HepG2 (cell line): Measurements from ENCODE around the gene NECTIN2. TPM values are rescaled to one million over a fixed set of nuclear protein-coding genes. Genes with fewer than 3 reads are reported as not detected.
A peak's percentile ranks its signal among the peaks of the same experiment; 100 is the strongest.

Experiments used
- ATAC-seq: fragments of 200-7000 bp; cut with Tn5 transposase; 3 replicates; pipeline ENCODE4 v1.9.1; 2020; ENCODE audit warnings: mild to moderate bottlenecking, moderate library complexity
- BruUV-seq: library from RNA; stranded (reverse); fragments of 400-500 nt; replicated peaks from 2 replicates; lab custom pipeline; 2021; lab: Mats Ljungman, UMichigan
- CTCF ChIA-PET: fragments of 300-600 bp; formaldehyde crosslinking; extraction: SDS; loops from one replicate; lab custom pipeline; 2021; ENCODE audit warnings: low total read pairs, inconsistent platforms, low intra/inter-chr PET ratio; lab: Yijun Ruan, JAX
- POLR2A ChIA-PET: fragments of 350-600 bp; sonication (Branson Sonifier 250); formaldehyde crosslinking; loops from one replicate; lab custom pipeline; 2020; ENCODE audit warnings: antibody characterized with exemption, inconsistent platforms; lab: Yijun Ruan, JAX
- DNase-seq: peaks from one replicate; pipeline ENCODE4 v3.0.0-alpha.2; 2015; ENCODE audit warnings: low spot score
- FAIRE-seq: peaks from 3 replicates; lab custom pipeline; 2011; peaks lifted over from hg19 to GRCh38; lab: Jason Lieb, UNC
- H2AFZ ChIP-seq: one replicate; pipeline ENCODE4 v1.6.1; 2011; ENCODE audit warnings: low read length, inconsistent platforms
- H3K27ac ChIP-seq: fragments of 300-600 bp; 3 replicates; pipeline ENCODE4 v1.8.0; 2011; ENCODE audit warnings: mixed run types, mild to moderate bottlenecking, mixed read lengths, low read length, inconsistent platforms; ENCODE audit not compliant: insufficient read depth; ENCODE audit errors: extremely low read length
- H3K27me3 ChIP-seq, 2 experiments: fragments of 200-600 bp in 1 of 2; 2 replicates in 1 of 2; 3 replicates in 1 of 2; pipeline versions ENCODE4 v1.6.0 to v1.8.0; 2011; ENCODE audit warnings: low read length in 2 of 2, mild to moderate bottlenecking in 2 of 2, moderate library complexity in 2 of 2, inconsistent platforms in 1 of 2; ENCODE audit not compliant: insufficient read depth in 2 of 2, control insufficient read depth in 1 of 2
- H3K36me3 ChIP-seq, 2 experiments: fragments of 200-600 bp in 1 of 2; replicated peaks in 1 of 2; 2 replicates in 1 of 2; 3 replicates in 1 of 2; pipeline versions ENCODE4 v1.5.1 to v1.8.0; 2011; ENCODE audit warnings: low read length in 2 of 2, inconsistent platforms in 1 of 2; ENCODE audit not compliant: insufficient read depth in 2 of 2, control insufficient read depth in 1 of 2
- H3K4me1 ChIP-seq: 2 replicates; pipeline ENCODE4 v1.5.1; 2012; ENCODE audit warnings: low read length, inconsistent platforms; ENCODE audit not compliant: insufficient read depth
- H3K4me2 ChIP-seq: 2 replicates; pipeline ENCODE4 v1.6.0; 2011; ENCODE audit warnings: low read depth, low read length, inconsistent platforms
- H3K4me3 ChIP-seq, 3 experiments: fragments of 200-600 bp in 1 of 3; sonication (generic), shearing (Covaris generic) in 1 of 3; replicated peaks in 1 of 3; 2 replicates each; pipeline ENCODE4 v1.5.1; 2011 to 2016; ENCODE audit warnings: low read length in 3 of 3, inconsistent platforms in 2 of 3, low read depth in 2 of 3, mild to moderate bottlenecking in 2 of 3, control low read depth in 1 of 3, mixed read lengths in 1 of 3; ENCODE audit not compliant: insufficient read depth in 1 of 3
- H3K79me2 ChIP-seq: one replicate; pipeline ENCODE4 v1.6.1; 2011; ENCODE audit warnings: low read length, inconsistent platforms; ENCODE audit not compliant: insufficient read depth
- H3K9ac ChIP-seq: 2 replicates; pipeline ENCODE4 v1.6.0; 2011; ENCODE audit warnings: mild to moderate bottlenecking, low read depth, low read length, inconsistent platforms; ENCODE audit not compliant: insufficient read depth
- H3K9me3 ChIP-seq: 2 replicates; pipeline ENCODE4 v1.5.1; 2012; ENCODE audit warnings: mild to moderate bottlenecking, low read length
- H4K20me1 ChIP-seq: 2 replicates; pipeline ENCODE4 v1.6.0; 2011; ENCODE audit warnings: inconsistent platforms, mild to moderate bottlenecking, low read length, moderate library complexity; ENCODE audit not compliant: insufficient read depth
- HNF4A ChIP-seq: sonication (generic); formaldehyde crosslinking; IDR thresholded peaks from 2 replicates; pipeline ENCODE4 v1.4.0; 2020; ENCODE audit warnings: missing genetic modification reagents
- KAT2B ChIP-seq: fragments of 150-350 bp; IDR thresholded peaks from 2 replicates; pipeline ENCODE4 v1.6.1; 2014; ENCODE audit warnings: low read depth, low read length, borderline replicate concordance
- KAT7 ChIP-seq: IDR thresholded peaks from 2 replicates; pipeline ENCODE4 v1.6.1; 2018; ENCODE audit warnings: borderline replicate concordance, missing compliant biosample characterization
- MAFK ChIP-seq, 2 experiments: IDR thresholded peaks in 1 of 2; conservative IDR thresholded peaks in 1 of 2; 2 replicates each; pipeline ENCODE4 v1.6.1; 2011; ENCODE audit warnings: improper control_type of control experiment in 2 of 2, low read length in 2 of 2
- MLLT10 ChIP-seq: sonication (generic); formaldehyde crosslinking; IDR thresholded peaks from 2 replicates; pipeline ENCODE4 v1.4.0; 2020; ENCODE audit warnings: missing genetic modification reagents
- NPAS2 ChIP-seq: sonication (generic); formaldehyde crosslinking; IDR thresholded peaks from 2 replicates; pipeline ENCODE4 v1.8.0; 2022; ENCODE audit warnings: mild to moderate bottlenecking, missing genetic modification reagents, borderline replicate concordance
- PAXIP1 ChIP-seq: sonication (generic); formaldehyde crosslinking; conservative IDR thresholded peaks from 2 replicates; pipeline ENCODE4 v1.4.0; 2020; ENCODE audit warnings: mild to moderate bottlenecking, missing genetic modification reagents, moderate library complexity
- ZNF615 ChIP-seq: sonication (generic); formaldehyde crosslinking; IDR thresholded peaks from 2 replicates; pipeline ENCODE4 v1.5.0; 2020; ENCODE audit warnings: mild to moderate bottlenecking, missing genetic modification reagents, borderline replicate concordance
- ZNF710 ChIP-seq: sonication (generic); formaldehyde crosslinking; IDR thresholded peaks from 2 replicates; pipeline ENCODE4 v1.5.0; 2020; ENCODE audit warnings: mild to moderate bottlenecking, missing genetic modification reagents, borderline replicate concordance
- ZNF850 ChIP-seq: sonication (generic); formaldehyde crosslinking; conservative IDR thresholded peaks from 2 replicates; pipeline ENCODE4 v1.9.0; 2021; ENCODE audit warnings: mild to moderate bottlenecking, missing genetic modification reagents
- WGBS: methylation state at CpG from one replicate; pipeline ENCODE4 v1.1.6; 2017; ENCODE audit warnings: low lambda C conversion rate; 5-methylcytosine and 5-hydroxymethylcytosine counted together
- in situ Hi-C: cut with HindIII; loops from 2 replicates; pipeline ENCODE4 v1.10.0; 2017; ENCODE audit warnings: low pct_unique_long_range_greater_than_20kb; ENCODE audit not compliant: extremely low pct_ligation_motif_present
- intact Hi-C: fragments of 100-400 bp; cut with micrococcal nuclease; formaldehyde crosslinking; loops from one replicate; pipeline ENCODE4 v1.10.0; 2022; ENCODE audit not compliant: unreplicated experiment
- polyA plus RNA-seq, 8 experiments: library from polyadenylated mRNA; depleted of rRNA in 3 of 8; stranded (reverse) in 7 of 8; unstranded in 1 of 8; fragments of >200 nt; fragmentation: Illumina TruSeq in 4 of 8; extraction: Trizol in 4 of 8; gene quantifications; 2 replicates each; pipeline versions ENCODE4 v1.2.1 to v1.2.3, GENCODE V29; 2011 to 2016; ENCODE audit warnings: low read depth in 4 of 8, missing spikeins in 1 of 8, mixed read lengths in 1 of 8; ENCODE audit not compliant: insufficient read depth in 1 of 8
- total RNA-seq, 5 experiments: library from RNA; depleted of rRNA; stranded (reverse); fragments of >200 nt; fragmentation: Illumina TruSeq; extraction: Trizol; gene quantifications; 2 replicates each; pipeline ENCODE4 v1.2.3, GENCODE V29; 2016; ENCODE audit warnings: low read depth in 1 of 5
- TF ChIP-seq, protein P1 (sequence below): sonication (generic); formaldehyde crosslinking; IDR thresholded peaks from 2 replicates; pipeline ENCODE4 v1.4.0; 2020; ENCODE audit warnings: missing genetic modification reagents, mild to moderate bottlenecking, borderline replicate concordance
- TF ChIP-seq, protein P2 (sequence below): IDR thresholded peaks from 2 replicates; pipeline ENCODE4 v1.6.1; 2016; ENCODE audit warnings: low read depth

The NECTIN2 gene
- total and polyA plus RNA-seq, 2 of the 13 experiments (the other 11 are each of a cell fraction or from before 2014, with no cell fraction given) = 75.4 to 114 TPM

DNA sequence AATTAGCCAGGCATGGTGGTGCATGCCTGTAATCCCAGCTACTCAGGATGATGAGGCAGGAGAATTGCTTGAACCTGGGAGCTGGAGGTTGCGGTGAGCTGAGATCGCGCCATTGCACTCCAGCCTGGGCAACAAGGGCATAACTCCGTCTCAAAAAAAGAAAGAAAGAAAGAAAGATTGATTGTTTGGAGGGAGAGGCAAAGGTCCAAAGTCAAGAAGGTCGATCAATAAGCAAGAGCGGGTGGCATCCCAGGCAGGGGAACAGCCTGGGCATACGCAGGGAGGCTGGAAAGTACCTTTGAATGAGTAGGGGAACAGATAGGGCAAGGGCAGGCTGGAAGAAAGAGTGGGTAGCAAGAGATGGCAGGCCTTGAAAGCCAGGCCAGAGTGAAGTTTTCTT is 84.0 kb downstream of the NECTIN2 start:
- peaks cover 4% of the 10 kb centered on the region for H3K79me2 ChIP-seq
- 58% methylated on average over 7 of the region's 7 CpGs for WGBS
- ATAC-seq = no peak
- no peak for FAIRE-seq
- H3K36me3 ChIP-seq = no peaks in the 10 kb centered on the region
- ChIA-PET CTCF (no interaction called here), POLR2A (interaction anchor here (1.1 to 2.1 kb wide), 3 partner anchors 13 to 19 kb away, joined by 4 to 7 read pairs (median 5); no protein-coding TSS in a partner anchor)
- no peaks in the 10 kb centered on the region for H3K27me3 ChIP-seq
- H3K4me3 ChIP-seq = no peak overlapping the region
- peak overlapping the region; percentile 45 for H3K27ac ChIP-seq
- intact Hi-C loops = no loop called here
- peaks cover 77% of the 10 kb centered on the region for H3K4me1 ChIP-seq
- no peak overlapping the region for H3K9ac ChIP-seq
- H3K4me2 ChIP-seq = 0 out of 2 replicates have a peak overlapping the region, but pooled peaks have one; percentile 8
- H3K9me3 ChIP-seq = no peaks in the 10 kb centered on the region
- in situ Hi-C loops = no loop called here
- H4K20me1 ChIP-seq = no peaks in the 10 kb centered on the region
- BruUV-seq = no TSS peak
- no peak for DNase-seq
- H2AFZ ChIP-seq = no peak overlapping the region
- TF ChIP-seq MLLT10 (CRISPR knock-in tag) (no peak), ZNF710 (CRISPR knock-in tag) (peak; percentile 98), NPAS2 (CRISPR knock-in tag) (no peak), PAXIP1 (CRISPR knock-in tag) (peak; percentile 73), MAFK (conservative IDR thresholded peaks at IDR 0.05 in 1 of 2, IDR thresholded peaks at IDR 0.05 in 1 of 2; ENCODE audit: low read length in 2 of 2) (no peak), KAT2B (peak; percentile 78; the same call in 1 of the 2 replicates), ZNF850 (CRISPR knock-in tag) (no peak), KAT7 (CRISPR knock-in tag) (no peak), HNF4A (CRISPR knock-in tag) (peak; percentile 67), ZNF615 (CRISPR knock-in tag) (no peak)
- TF ChIP-seq, protein P1, sequence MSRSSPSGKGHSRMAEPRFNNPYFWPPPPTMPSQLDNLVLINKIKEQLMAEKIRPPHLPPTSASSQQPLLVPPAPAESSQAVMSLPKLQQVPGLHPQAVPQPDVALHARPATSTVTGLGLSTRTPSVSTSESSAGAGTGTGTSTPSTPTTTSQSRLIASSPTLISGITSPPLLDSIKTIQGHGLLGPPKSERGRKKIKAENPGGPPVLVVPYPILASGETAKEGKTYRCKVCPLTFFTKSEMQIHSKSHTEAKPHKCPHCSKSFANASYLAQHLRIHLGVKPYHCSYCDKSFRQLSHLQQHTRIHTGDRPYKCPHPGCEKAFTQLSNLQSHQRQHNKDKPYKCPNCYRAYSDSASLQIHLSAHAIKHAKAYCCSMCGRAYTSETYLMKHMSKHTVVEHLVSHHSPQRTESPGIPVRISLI (CRISPR knock-in tag) = peak; percentile 28; the same call in 1 of the 2 replicates
- TF ChIP-seq, protein P2, sequence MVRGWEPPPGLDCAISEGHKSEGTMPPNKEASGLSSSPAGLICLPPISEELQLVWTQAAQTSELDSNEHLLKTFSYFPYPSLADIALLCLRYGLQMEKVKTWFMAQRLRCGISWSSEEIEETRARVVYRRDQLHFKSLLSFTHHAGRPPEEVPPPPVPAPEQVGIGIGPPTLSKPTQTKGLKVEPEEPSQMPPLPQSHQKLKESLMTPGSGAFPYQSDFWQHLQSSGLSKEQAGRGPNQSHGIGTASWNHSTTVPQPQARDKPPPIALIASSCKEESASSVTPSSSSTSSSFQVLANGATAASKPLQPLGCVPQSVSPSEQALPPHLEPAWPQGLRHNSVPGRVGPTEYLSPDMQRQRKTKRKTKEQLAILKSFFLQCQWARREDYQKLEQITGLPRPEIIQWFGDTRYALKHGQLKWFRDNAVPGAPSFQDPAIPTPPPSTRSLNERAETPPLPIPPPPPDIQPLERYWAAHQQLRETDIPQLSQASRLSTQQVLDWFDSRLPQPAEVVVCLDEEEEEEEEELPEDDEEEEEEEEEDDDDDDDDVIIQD (CRISPR knock-in tag) = no peak
